ENCODE results near the gene LCN9.

- TF ChIP-seq NFE2L2 (IDR thresholded peaks at IDR 0.05; ENCODE audit: low read depth, low read length) = no peak
- no peak for TF ChIP-seq POLR2A (IDR thresholded peaks at IDR 0.05; ENCODE audit: low read depth, low read length)
- no peak for TF ChIP-seq RAD21 (IDR thresholded peaks at IDR 0.05; ENCODE audit: low read length)
- TF ChIP-seq ELK1 (IDR thresholded peaks at IDR 0.05; ENCODE audit: borderline replicate concordance, low read depth, low read length) = no peak
- TF ChIP-seq CTCF (conservative IDR thresholded peaks at IDR 0.05; ENCODE audit: low read depth, low read length) = no peak
- TF ChIP-seq CHD1 (IDR thresholded peaks at IDR 0.05; ENCODE audit: low read depth, low read length) = no peak
- no peak for TF ChIP-seq RCOR1 (IDR thresholded peaks at IDR 0.05; ENCODE audit: insufficient replicate concordance, low read length)
- no peak for TF ChIP-seq BHLHE40 (IDR thresholded peaks at IDR 0.05; ENCODE audit: low read depth, low read length)
- TF ChIP-seq RFX5 (IDR thresholded peaks at IDR 0.05; ENCODE audit: low read depth, low read length) = no peak
Measured at GRCh38 chr9:135704483-135704882, 41.4 kb downstream of the LCN9 start.
